HG02840 (cell line): ENCODE data around the gene PTER.

ENCODE experiments used
- ATAC-seq: cut with Tn5 transposase; IDR thresholded peaks from one replicate; pipeline ENCODE4 v1.9.1; 2021; ENCODE audit warnings: mild to moderate bottlenecking, moderate library complexity, moderate number of reproducible peaks; ENCODE audit not compliant: unreplicated experiment, low FRiP score

The PTER gene

GRCh38 chr10:16466001-16466400 lies 29.2 kb downstream of the PTER start:
- ATAC-seq, result no peak

- no peak for ATAC-seq
Observed at GRCh38 chr10:16470747-16471146, 33.9 kb downstream of the PTER start.

- no peak for ATAC-seq
Observed at GRCh38 chr10:16472828-16473227, 36.0 kb downstream of the PTER start.

- ATAC-seq, result no peak
Observed at GRCh38 chr10:16477757-16478156, 40.9 kb downstream of the PTER start.

GRCh38 chr10:16478801-16479200 lies 42.0 kb downstream of the PTER start:
- no peak for ATAC-seq

- ATAC-seq, result no peak
Observed at GRCh38 chr10:16481052-16481728, 44.4 kb downstream of the PTER start.

- no peak for ATAC-seq
Observed at GRCh38 chr10:16483241-16483917, 46.6 kb downstream of the PTER start.

GRCh38 chr10:16490511-16490910 lies 53.7 kb downstream of the PTER start:
- no peak for ATAC-seq

GRCh38 chr10:16491933-16492332 lies 55.1 kb downstream of the PTER start:
- ATAC-seq, result no peak

GRCh38 chr10:16493884-16494536 lies 57.2 kb downstream of the PTER start:
- no peak for ATAC-seq

GRCh38 chr10:16497911-16498310 lies 61.1 kb downstream of the PTER start:
- ATAC-seq, result no peak

GRCh38 chr10:16505161-16505560 lies 68.4 kb downstream of the PTER start:
- no peak for ATAC-seq

- ATAC-seq, result no peak
Observed at GRCh38 chr10:16509996-16510395, 73.2 kb downstream of the PTER start.

- no peak for ATAC-seq
Observed at GRCh38 chr10:16510843-16511242, 74.0 kb downstream of the PTER start.

GRCh38 chr10:16518822-16519221 lies 82.0 kb downstream of the PTER start:
- no peak for ATAC-seq

GRCh38 chr10:16519250-16519907 lies 82.6 kb downstream of the PTER start:
- no peak for ATAC-seq

GRCh38 chr10:16519908-16520861 lies 83.4 kb downstream of the PTER start:
- ATAC-seq, result no peak

- ATAC-seq, result no peak
Observed at GRCh38 chr10:16520900-16521299, 84.1 kb downstream of the PTER start.

GRCh38 chr10:16521311-16522016 lies 84.7 kb downstream of the PTER start, which contains the start of gene C1QL3:
Gene C1QL3, minus strand, starts transcription at chr10:16521879. Its CDS starts 814 bp downstream, at chr10:16521065.
- no peak for ATAC-seq
